BE2C (cell line): Measurements from ENCODE around the gene NEURL1.
A peak's percentile ranks its signal among the peaks of the same experiment; 100 is the strongest.

Experiments
- DNase-seq: peaks from one replicate; pipeline ENCODE4 v3.0.0-alpha.2; 2020
- H3K27me3 ChIP-seq: fragments of 250-450 bp; sonication (Bioruptor Pico); 2 replicates; pipeline ENCODE4 v1.5.1; 2020; ENCODE audit warnings: mild to moderate bottlenecking
- H3K36me3 ChIP-seq: fragments of 250-450 bp; sonication (Bioruptor Pico); 2 replicates; pipeline ENCODE4 v1.5.1; 2020; ENCODE audit warnings: mild to moderate bottlenecking
- H3K4me1 ChIP-seq: fragments of 250-450 bp; sonication (Bioruptor Pico); 2 replicates; pipeline ENCODE4 v1.5.1; 2020
- H3K4me3 ChIP-seq: 2 replicates; pipeline ENCODE4 v1.5.1; 2011; ENCODE audit warnings: low read depth, low read length
- H3K9me3 ChIP-seq: fragments of 250-450 bp; sonication (Bioruptor Pico); 2 replicates; pipeline ENCODE4 v1.5.1; 2020
- TF ChIP-seq, protein P1 (sequence below): IDR thresholded peaks from 2 replicates; pipeline ENCODE4 v1.5.1; 2012; ENCODE audit warnings: mild to moderate bottlenecking, low read depth, low read length

The NEURL1 gene

DNA sequence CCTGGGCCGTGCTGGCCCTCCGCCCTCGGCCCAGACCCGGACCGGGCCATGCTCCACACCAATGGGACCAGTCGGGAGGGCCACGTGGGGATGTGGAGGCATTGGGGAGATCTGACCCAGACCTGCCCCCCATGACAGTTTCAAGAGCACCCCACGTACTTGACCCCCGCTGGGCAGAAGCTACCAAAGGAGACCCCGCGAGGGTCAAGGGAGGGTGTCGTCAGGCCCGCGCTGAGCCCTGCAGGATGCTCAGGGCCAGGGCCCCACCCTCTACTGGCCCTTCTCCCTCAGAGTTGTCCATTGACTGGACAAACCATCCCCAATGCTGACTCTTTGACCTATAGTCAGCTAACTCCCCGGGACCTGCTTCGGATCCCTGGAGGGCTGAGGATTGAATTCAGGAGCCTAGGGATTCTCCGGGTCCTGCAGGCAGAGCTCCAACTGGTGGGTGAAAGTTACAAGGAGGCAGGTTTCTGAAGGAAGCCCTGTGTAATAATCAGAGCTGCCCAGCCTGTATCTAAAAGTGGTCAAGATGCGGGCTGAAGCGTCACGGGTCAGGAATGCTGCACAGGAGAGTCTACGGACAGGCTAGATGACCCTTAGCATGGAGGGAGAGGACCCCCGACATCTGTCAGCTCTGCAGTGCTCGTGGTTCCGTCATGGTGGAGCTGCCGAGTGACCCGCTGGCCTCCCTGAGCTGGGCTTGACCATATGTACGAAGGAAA, 40.8 kb upstream of the NEURL1 start:
- Histone ChIP-seq H3K4me1 (peaks cover 7% of the 10 kb centered on the region), H3K4me3 (peak overlapping the region; percentile 68), H3K36me3 (peaks cover 22% of the 10 kb centered on the region), H3K9me3 (no peaks in the 10 kb centered on the region), H3K27me3 (no peaks in the 10 kb centered on the region)
- TF ChIP-seq, protein P1, sequence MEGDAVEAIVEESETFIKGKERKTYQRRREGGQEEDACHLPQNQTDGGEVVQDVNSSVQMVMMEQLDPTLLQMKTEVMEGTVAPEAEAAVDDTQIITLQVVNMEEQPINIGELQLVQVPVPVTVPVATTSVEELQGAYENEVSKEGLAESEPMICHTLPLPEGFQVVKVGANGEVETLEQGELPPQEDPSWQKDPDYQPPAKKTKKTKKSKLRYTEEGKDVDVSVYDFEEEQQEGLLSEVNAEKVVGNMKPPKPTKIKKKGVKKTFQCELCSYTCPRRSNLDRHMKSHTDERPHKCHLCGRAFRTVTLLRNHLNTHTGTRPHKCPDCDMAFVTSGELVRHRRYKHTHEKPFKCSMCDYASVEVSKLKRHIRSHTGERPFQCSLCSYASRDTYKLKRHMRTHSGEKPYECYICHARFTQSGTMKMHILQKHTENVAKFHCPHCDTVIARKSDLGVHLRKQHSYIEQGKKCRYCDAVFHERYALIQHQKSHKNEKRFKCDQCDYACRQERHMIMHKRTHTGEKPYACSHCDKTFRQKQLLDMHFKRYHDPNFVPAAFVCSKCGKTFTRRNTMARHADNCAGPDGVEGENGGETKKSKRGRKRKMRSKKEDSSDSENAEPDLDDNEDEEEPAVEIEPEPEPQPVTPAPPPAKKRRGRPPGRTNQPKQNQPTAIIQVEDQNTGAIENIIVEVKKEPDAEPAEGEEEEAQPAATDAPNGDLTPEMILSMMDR: no peak
- DNase-seq: no peak

DNA sequence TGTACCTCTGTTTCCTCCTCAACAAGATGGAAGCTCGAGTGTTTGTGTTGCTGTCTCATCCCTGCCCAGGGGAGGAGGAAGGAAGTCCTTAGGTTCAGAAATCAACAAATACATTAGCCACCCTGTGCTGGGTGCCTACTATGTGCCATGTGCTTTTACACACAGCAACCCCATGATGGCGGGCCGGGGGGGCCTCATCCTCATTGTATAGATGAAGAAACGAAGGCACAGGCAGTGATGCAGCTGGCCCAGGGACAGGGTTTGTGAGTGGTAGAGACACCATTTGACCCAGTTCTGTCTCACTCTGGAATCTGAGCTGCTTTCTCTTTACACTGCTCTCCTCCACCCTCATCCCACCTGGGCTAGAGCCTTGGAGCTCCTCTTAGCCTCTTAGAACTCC, 39.5 kb upstream of the NEURL1 start:
- DNase-seq: no peak
- no peak overlapping the region for H3K4me3 ChIP-seq
- peaks cover 13% of the 10 kb centered on the region for H3K36me3 ChIP-seq
- peaks cover 7% of the 10 kb centered on the region for H3K4me1 ChIP-seq
- H3K9me3 ChIP-seq: no peaks in the 10 kb centered on the region
- TF ChIP-seq, protein P1: no peak
- no peaks in the 10 kb centered on the region for H3K27me3 ChIP-seq

DNA sequence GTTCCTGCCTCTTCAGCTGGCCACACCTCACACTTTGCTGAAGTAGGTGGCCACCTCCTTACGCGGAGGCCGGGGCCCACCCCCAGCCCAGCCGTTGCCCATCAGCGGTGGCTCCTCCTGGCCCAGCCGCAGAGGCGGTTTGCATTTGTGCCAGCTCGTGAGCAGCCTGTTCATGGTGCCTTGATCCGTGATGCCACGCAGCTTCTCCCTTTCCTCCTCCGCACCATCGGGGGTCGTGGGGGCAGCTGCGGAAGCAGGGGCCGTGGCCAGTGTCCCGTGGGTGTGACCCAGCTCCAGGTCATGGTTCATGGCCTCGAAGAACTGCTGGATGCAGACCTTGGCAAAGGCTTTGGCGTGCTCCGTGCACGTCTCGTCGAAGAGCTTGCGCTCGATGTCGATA, 38.3 kb upstream of the NEURL1 start:
- TF ChIP-seq, protein P1: no peak
- Histone ChIP-seq H3K36me3 (peaks cover under 1% of the 10 kb centered on the region), H3K27me3 (no peaks in the 10 kb centered on the region), H3K4me1 (peaks cover 7% of the 10 kb centered on the region), H3K9me3 (no peaks in the 10 kb centered on the region), H3K4me3 (no peak overlapping the region)
- DNase-seq: no peak

DNA sequence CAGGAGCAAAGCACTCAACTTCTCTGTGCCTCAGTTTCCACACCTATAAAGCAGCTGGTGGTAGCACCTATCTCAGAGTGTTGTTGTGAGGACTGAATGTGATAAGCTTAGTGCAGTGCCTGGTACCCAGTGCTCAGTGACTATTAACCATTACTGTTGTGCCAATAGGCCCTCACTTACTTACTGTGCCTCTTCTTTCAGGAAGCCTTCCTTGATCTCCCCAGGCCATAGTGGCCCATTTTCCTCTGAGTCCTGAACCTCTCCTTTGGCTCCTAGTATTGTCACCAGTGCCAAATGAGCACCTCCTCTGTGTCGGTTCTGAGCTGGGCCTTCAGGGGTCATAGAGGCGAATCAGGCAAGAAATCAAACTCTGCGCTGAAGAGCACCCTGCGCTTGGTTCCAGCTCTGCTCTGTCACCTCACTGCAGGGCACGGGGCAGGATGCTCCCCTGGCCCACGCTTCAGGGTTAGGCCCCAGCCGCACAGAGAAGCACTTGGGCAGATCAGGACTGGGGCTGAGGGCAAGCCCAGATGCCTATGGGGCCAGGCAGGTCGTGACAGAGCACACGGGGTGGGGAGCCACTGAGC, 37.3 kb upstream of the NEURL1 start:
- TF ChIP-seq, protein P1: no peak
- Histone ChIP-seq H3K4me1 (peaks cover 7% of the 10 kb centered on the region), H3K36me3 (no peaks in the 10 kb centered on the region), H3K9me3 (no peaks in the 10 kb centered on the region), H3K27me3 (no peaks in the 10 kb centered on the region), H3K4me3 (no peak overlapping the region)
- no peak for DNase-seq

DNA sequence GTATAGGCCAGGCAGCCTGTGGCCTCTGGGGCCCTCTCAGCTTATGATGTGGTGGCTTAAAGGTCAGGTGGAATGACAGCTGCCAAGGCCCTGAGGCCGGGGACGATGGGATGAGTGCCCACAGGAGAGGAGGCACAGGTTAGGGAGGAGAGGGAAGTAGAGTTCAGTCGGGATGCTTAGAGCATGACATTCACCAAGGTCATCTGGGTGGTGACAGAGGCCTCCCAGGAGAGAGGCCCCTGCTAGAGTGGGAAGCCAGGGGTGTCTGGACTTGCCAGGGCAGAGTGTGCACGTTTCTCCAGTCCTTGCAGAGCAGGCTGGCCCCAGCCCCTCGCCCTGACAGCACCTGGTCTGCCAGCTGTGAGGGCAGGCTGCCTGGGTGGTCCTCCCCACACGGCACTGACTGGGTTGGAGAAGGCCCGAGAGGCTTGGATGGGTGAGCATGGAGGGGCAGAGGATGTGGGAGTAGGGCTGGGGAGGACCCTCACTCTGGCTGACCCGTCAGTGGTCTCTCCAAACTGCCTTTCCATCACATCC, 36.3 kb upstream of the NEURL1 start:
- DNase-seq: no peak
- H3K4me1 ChIP-seq: peaks cover 7% of the 10 kb centered on the region
- TF ChIP-seq, protein P1: no peak

DNA sequence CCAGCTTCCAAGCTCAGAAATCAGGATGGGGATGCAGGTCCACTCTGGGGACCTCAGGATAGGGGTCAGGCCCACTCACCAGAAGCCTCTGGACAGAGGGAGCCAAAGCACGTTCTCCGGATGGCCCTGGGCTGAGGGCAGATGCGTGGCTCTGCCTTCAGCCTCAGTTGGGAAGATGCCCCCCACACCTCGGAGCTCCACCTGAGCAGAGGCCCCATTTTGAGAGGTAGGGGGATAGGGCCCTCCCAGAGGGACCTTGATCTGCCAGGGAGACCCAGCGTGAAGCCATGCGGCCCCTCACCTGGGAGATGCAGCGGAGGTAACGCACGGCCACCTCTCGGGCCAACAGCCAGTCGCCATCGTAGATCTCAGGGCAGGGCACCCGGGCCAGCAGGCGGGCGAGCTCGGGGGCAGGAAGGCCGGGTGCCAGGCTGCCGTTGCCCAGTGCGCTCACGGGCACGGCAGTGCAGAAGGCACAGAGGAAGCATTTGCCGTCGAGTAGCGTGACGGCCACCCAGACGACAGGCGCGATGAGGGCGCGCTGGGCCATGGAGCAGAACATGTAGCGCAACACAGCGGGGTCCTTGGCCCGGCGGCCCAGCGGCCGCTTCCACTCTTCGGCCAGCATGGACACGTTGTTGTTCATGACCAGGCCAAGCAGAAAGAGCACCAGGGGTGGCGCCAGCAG, 35.5 kb upstream of the NEURL1 start:
- H3K4me1 ChIP-seq: no peaks in the 10 kb centered on the region; the same call in 1 of the 2 replicates
- DNase-seq: no peak
- no peak overlapping the region for H3K4me3 ChIP-seq
- TF ChIP-seq, protein P1: no peak
- no peaks in the 10 kb centered on the region for H3K36me3 ChIP-seq
- no peaks in the 10 kb centered on the region for H3K27me3 ChIP-seq
- H3K9me3 ChIP-seq: no peaks in the 10 kb centered on the region

More for the DNA sequence above, 36.3 kb upstream of the NEURL1 start:
- no peaks in the 10 kb centered on the region for H3K9me3 ChIP-seq
- H3K27me3 ChIP-seq: no peaks in the 10 kb centered on the region
- no peak overlapping the region for H3K4me3 ChIP-seq
- no peaks in the 10 kb centered on the region for H3K36me3 ChIP-seq
